Neural cell (in vitro differentiated cells): ENCODE results near the gene PAK5. TPM values are rescaled to one million over a fixed set of nuclear protein-coding genes. Genes with fewer than 3 reads are reported as not detected.

ENCODE experiments used
- H2AFZ ChIP-seq: fragments of 200-600, 300-800 bp; sonication (generic), shearing (Covaris generic); 2 replicates; pipeline ENCODE4 v1.6.0; 2014; ENCODE audit warnings: low read depth, mild to moderate bottlenecking, antibody characterized with exemption, low read length, moderate library complexity
- H3F3A ChIP-seq: fragments of 200-600 bp; shearing (Covaris generic); 2 replicates; pipeline ENCODE4 v1.6.1; 2016; ENCODE audit warnings: mild to moderate bottlenecking, moderate library complexity, mixed read lengths, antibody characterized with exemption, low read length; ENCODE audit not compliant: insufficient read depth, poor library complexity, severe bottlenecking
- H3K27ac ChIP-seq: fragments of 200-600, 300-800 bp; sonication (generic), shearing (Covaris generic); 2 replicates; pipeline ENCODE4 v1.5.1; 2014; ENCODE audit warnings: mild to moderate bottlenecking, low read length, moderate library complexity
- H3K27me3 ChIP-seq: fragments of 300-800, 200-600 bp; sonication (generic), shearing (Covaris generic); 2 replicates; pipeline ENCODE4 v1.6.0; 2014; ENCODE audit warnings: mild to moderate bottlenecking, low read depth, low read length, moderate library complexity; ENCODE audit not compliant: insufficient read depth
- H3K36me3 ChIP-seq: fragments of 300-800, 200-600 bp; sonication (generic), shearing (Covaris generic); 2 replicates; pipeline ENCODE4 v1.5.1; 2014; ENCODE audit warnings: mild to moderate bottlenecking, antibody characterized with exemption, low read length, moderate library complexity; ENCODE audit not compliant: insufficient read depth
- H3K4me2 ChIP-seq: fragments of 300-800, 200-600 bp; sonication (generic), shearing (Covaris generic); 2 replicates; pipeline ENCODE4 v1.6.0; 2014; ENCODE audit warnings: mild to moderate bottlenecking, low read length
- H3K4me3 ChIP-seq: fragments of 300-800, 200-600 bp; sonication (generic), shearing (Covaris generic); 2 replicates; pipeline ENCODE4 v1.5.1; 2014; ENCODE audit warnings: mild to moderate bottlenecking, low read length, moderate library complexity
- H3K79me2 ChIP-seq: fragments of 200-600 bp; shearing (Covaris generic); replicated peaks from 2 replicates; pipeline ENCODE4 v1.6.0; 2014; ENCODE audit warnings: mild to moderate bottlenecking, low read length, moderate library complexity; ENCODE audit not compliant: insufficient read depth
- H3K9ac ChIP-seq: fragments of 300-800, 200-600 bp; sonication (generic), shearing (Covaris generic); 2 replicates; pipeline ENCODE4 v1.6.1; 2016; ENCODE audit warnings: mild to moderate bottlenecking, low read length, mixed read lengths
- H3K9me2 ChIP-seq: fragments of 200-600 bp; shearing (Covaris generic); 2 replicates; pipeline ENCODE4 v1.6.1; 2016; ENCODE audit warnings: mild to moderate bottlenecking, low read length, mixed read lengths; ENCODE audit not compliant: insufficient read depth
- H3K9me3 ChIP-seq: fragments of 200-600, 300-800 bp; sonication (generic), shearing (Covaris generic); 2 replicates; pipeline ENCODE4 v1.6.1; 2016; ENCODE audit warnings: mild to moderate bottlenecking, mixed run types, low read length, moderate library complexity, mixed read lengths
- H4K20me1 ChIP-seq: fragments of 200-600 bp; shearing (Covaris generic); 2 replicates; pipeline ENCODE4 v1.6.1; 2016; ENCODE audit warnings: mild to moderate bottlenecking, mixed run types; ENCODE audit not compliant: insufficient read depth
- CTCF ChIP-seq: fragments of 450-650 bp; IDR thresholded peaks from 2 replicates; pipeline ENCODE4 v1.5.1; 2014; ENCODE audit warnings: antibody characterized with exemption, mild to moderate bottlenecking, moderate library complexity; ENCODE audit not compliant: poor library complexity, severe bottlenecking
- EP300 ChIP-seq: fragments of 450-650 bp; conservative IDR thresholded peaks from 2 replicates; pipeline ENCODE4 v1.6.1; 2014; ENCODE audit warnings: antibody characterized with exemption, mild to moderate bottlenecking, moderate library complexity; ENCODE audit not compliant: poor library complexity, severe bottlenecking
- EZH2 ChIP-seq: fragments of 200-600, 300-800 bp; shearing (Covaris generic), sonication (generic); IDR thresholded peaks from 2 replicates; pipeline ENCODE4 v1.6.1; 2014; ENCODE audit warnings: antibody characterized with exemption, low read length, borderline replicate concordance, mild to moderate bottlenecking; ENCODE audit not compliant: insufficient read depth, poor library complexity, severe bottlenecking
- POLR2AphosphoS5 ChIP-seq: IDR thresholded peaks from 2 replicates; pipeline ENCODE4 v1.6.1; 2012
- SMC3 ChIP-seq: fragments of 450-650 bp; conservative IDR thresholded peaks from 2 replicates; pipeline ENCODE4 v1.6.1; 2014; ENCODE audit warnings: antibody characterized with exemption, mild to moderate bottlenecking, moderate library complexity; ENCODE audit not compliant: poor library complexity
- TAF1 ChIP-seq: IDR thresholded peaks from 2 replicates; pipeline ENCODE4 v1.6.1; 2012; ENCODE audit warnings: low read depth
- polyA plus RNA-seq: library from polyadenylated mRNA; depleted of rRNA; stranded (reverse); fragments of >200 nt; gene quantifications from 2 replicates; pipeline ENCODE4 v1.2.3, GENCODE V29; 2014
- TF ChIP-seq, protein P1 (sequence below): IDR thresholded peaks from 2 replicates; pipeline ENCODE4 v1.6.1; 2012; ENCODE audit warnings: borderline replicate concordance

The PAK5 gene
- polyA plus RNA-seq, 1 donor from 2014 or later: 48.3 TPM

- Histone ChIP-seq H3K9ac (no peak overlapping the region), H3K36me3 (no peaks in the 10 kb centered on the region), H3K79me2 (no peaks in the 10 kb centered on the region), H4K20me1 (no peaks in the 10 kb centered on the region), H3K27ac (no peak overlapping the region), H3K9me3 (no peaks in the 10 kb centered on the region), H3F3A (no peaks in the 10 kb centered on the region), H3K27me3 (peaks cover 74% of the 10 kb centered on the region), H3K4me2 (no peak overlapping the region), H3K4me3 (peak overlapping the region; percentile 64), H2AFZ (no peak overlapping the region), H3K9me2 (no peaks in the 10 kb centered on the region)
- TF ChIP-seq EP300 (no peak), TAF1 (no peak), POLR2AphosphoS5 (no peak)
- TF ChIP-seq, protein P1, sequence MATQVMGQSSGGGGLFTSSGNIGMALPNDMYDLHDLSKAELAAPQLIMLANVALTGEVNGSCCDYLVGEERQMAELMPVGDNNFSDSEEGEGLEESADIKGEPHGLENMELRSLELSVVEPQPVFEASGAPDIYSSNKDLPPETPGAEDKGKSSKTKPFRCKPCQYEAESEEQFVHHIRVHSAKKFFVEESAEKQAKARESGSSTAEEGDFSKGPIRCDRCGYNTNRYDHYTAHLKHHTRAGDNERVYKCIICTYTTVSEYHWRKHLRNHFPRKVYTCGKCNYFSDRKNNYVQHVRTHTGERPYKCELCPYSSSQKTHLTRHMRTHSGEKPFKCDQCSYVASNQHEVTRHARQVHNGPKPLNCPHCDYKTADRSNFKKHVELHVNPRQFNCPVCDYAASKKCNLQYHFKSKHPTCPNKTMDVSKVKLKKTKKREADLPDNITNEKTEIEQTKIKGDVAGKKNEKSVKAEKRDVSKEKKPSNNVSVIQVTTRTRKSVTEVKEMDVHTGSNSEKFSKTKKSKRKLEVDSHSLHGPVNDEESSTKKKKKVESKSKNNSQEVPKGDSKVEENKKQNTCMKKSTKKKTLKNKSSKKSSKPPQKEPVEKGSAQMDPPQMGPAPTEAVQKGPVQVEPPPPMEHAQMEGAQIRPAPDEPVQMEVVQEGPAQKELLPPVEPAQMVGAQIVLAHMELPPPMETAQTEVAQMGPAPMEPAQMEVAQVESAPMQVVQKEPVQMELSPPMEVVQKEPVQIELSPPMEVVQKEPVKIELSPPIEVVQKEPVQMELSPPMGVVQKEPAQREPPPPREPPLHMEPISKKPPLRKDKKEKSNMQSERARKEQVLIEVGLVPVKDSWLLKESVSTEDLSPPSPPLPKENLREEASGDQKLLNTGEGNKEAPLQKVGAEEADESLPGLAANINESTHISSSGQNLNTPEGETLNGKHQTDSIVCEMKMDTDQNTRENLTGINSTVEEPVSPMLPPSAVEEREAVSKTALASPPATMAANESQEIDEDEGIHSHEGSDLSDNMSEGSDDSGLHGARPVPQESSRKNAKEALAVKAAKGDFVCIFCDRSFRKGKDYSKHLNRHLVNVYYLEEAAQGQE: no peak
Measured at GRCh38 chr20:9516234-9516871, 322.5 kb downstream of the PAK5 start.

DNA sequence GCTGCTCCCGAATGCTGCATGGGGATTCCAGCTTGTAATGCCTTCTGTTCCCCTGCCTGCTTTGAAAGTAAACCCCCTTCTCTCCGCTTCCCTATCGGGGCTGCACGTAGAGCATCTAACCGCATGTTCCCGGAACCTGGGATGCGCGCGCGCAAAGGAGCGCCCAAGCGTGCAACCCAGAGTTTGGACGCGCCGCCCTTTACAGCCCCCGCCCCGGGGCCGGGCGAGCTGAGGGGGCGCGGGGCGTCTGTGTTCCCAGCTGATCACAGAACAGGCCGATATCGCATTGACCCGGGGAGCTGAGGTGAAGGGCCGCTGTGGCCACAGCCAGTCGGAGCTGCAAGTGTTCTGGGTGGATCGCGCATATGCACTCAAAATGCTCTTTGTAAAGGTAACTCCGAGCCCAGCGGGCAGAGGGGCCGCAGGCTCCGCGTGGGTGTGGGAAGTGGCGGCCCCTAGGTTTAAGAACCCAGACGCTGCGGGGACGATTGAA lies 323.1 kb downstream of the PAK5 start:
- Histone ChIP-seq H3K79me2 (no peaks in the 10 kb centered on the region), H2AFZ (no peak overlapping the region), H3K27ac (no peak overlapping the region), H4K20me1 (no peaks in the 10 kb centered on the region), H3K9ac (no peak overlapping the region), H3K4me3 (peak overlapping the region; percentile 64), H3K36me3 (no peaks in the 10 kb centered on the region), H3K9me2 (no peaks in the 10 kb centered on the region), H3K9me3 (no peaks in the 10 kb centered on the region), H3F3A (no peaks in the 10 kb centered on the region), H3K4me2 (peak overlapping the region; percentile 21), H3K27me3 (peaks cover 80% of the 10 kb centered on the region)
- no peak for TF ChIP-seq POLR2AphosphoS5
- no peak for TF ChIP-seq EP300
- no peak for TF ChIP-seq EZH2

DNA sequence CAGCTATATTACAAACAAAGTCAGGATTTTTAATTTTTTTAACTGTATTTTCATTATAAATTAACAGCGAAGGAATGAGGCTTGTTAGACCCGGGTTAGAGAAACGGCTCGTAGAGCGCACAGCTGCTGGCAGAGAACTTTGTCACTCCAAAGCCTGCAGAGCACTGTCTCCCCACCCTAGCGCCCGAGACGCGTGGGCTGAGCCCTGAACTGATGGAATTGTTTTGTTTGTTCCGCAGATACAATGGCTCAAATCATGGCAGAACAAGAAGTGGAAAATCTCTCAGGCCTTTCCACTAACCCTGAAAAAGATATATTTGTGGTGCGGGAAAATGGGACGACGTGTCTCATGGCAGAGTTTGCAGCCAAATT lies 323.7 kb downstream of the PAK5 start:
- Histone ChIP-seq H3K79me2 (no peaks in the 10 kb centered on the region), H3K36me3 (no peaks in the 10 kb centered on the region), H4K20me1 (no peaks in the 10 kb centered on the region), H3K9me3 (no peaks in the 10 kb centered on the region), H3F3A (no peaks in the 10 kb centered on the region), H3K9me2 (no peaks in the 10 kb centered on the region), H3K9ac (no peak overlapping the region), H3K27me3 (peaks cover 86% of the 10 kb centered on the region), H3K27ac (no peak overlapping the region), H3K4me3 (peak overlapping the region; percentile 64), H3K4me2 (no peak overlapping the region), H2AFZ (no peak overlapping the region)
- no peak for TF ChIP-seq EP300
- peak; percentile 9 for TF ChIP-seq POLR2AphosphoS5
- no peak for TF ChIP-seq EZH2
- no peak for TF ChIP-seq SMC3
- peak; percentile 41 for TF ChIP-seq TAF1
- TF ChIP-seq CTCF: no peak
